Measurements from ENCODE around the gene ERC2. TPM values are rescaled to one million over a fixed set of nuclear protein-coding genes. Genes with fewer than 3 reads are reported as not detected.

Gene ERC2
- total RNA-seq, 2 experiments from 2014 or later, result not detected

- H3K9me3 ChIP-seq (ENCODE audit: low read length), result no peaks in the 10 kb centered on the region
- no peaks in the 10 kb centered on the region for H4K20me1 ChIP-seq (ENCODE audit: insufficient read depth, low read length)
- no peaks in the 10 kb centered on the region for H3K36me3 ChIP-seq (ENCODE audit: insufficient read depth, low read length)
- DNase-seq (ENCODE audit: low spot score), result no peak
- H3K4me3 ChIP-seq (ENCODE audit: low read depth, low read length, poor library complexity, severe bottlenecking), result no peak overlapping the region
- no peak overlapping the region for H3K4me2 ChIP-seq (ENCODE audit: low read length)
- POLR2A ChIA-PET, result no interaction called here
- H3K9me2 ChIP-seq (ENCODE audit: insufficient read depth, low read length), result no peaks in the 10 kb centered on the region
- no TSS peak for BruUV-seq (replicated peaks)
- no peak for TF ChIP-seq EZH2phosphoT487 (IDR thresholded peaks at IDR 0.05; ENCODE audit: borderline replicate concordance, low read depth, low read length)
- TF ChIP-seq, protein P1, sequence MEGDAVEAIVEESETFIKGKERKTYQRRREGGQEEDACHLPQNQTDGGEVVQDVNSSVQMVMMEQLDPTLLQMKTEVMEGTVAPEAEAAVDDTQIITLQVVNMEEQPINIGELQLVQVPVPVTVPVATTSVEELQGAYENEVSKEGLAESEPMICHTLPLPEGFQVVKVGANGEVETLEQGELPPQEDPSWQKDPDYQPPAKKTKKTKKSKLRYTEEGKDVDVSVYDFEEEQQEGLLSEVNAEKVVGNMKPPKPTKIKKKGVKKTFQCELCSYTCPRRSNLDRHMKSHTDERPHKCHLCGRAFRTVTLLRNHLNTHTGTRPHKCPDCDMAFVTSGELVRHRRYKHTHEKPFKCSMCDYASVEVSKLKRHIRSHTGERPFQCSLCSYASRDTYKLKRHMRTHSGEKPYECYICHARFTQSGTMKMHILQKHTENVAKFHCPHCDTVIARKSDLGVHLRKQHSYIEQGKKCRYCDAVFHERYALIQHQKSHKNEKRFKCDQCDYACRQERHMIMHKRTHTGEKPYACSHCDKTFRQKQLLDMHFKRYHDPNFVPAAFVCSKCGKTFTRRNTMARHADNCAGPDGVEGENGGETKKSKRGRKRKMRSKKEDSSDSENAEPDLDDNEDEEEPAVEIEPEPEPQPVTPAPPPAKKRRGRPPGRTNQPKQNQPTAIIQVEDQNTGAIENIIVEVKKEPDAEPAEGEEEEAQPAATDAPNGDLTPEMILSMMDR (conservative IDR thresholded peaks at IDR 0.05; ENCODE audit: low read length), result no peak
- H3K79me2 ChIP-seq (ENCODE audit: insufficient read depth, low read depth, low read length), result no peaks in the 10 kb centered on the region
- intact Hi-C loops (cut with micrococcal nuclease; ENCODE audit: unreplicated experiment), result no loop called here
- no peak overlapping the region for H2AFZ ChIP-seq (ENCODE audit: low read length)
- no peak overlapping the region for H3K27ac ChIP-seq (ENCODE audit: low read depth, low read length, poor library complexity, severe bottlenecking)
- H3K4me1 ChIP-seq (ENCODE audit: insufficient read depth, low read length, poor library complexity, severe bottlenecking), result no peaks in the 10 kb centered on the region
- CTCF ChIA-PET (ENCODE audit: unreplicated experiment), result no interaction called here
Observed at GRCh38 chr3:55946574-55947160, 521.6 kb downstream of the ERC2 start.

DNA sequence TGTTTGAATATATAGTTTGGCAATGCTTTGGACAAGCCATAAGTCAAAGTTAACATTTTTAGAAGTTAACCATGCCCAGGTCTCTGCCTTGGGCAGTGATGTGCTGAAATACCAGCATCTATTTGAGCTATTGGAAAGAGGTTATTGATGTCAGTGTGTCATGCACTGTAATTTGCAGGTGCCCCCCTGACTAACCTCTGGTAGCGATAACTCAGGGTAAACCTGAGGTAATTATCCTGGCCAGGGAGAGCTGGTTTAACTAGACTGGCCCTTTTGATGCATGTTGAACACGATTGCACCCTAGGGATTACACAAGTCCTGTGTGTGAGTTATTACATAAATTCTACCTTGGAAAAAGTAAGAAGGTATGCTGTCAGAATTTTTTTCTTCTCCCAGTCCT lies 525.4 kb downstream of the ERC2 start:
- H3K27ac ChIP-seq (ENCODE audit: low read depth, low read length, poor library complexity, severe bottlenecking), result no peak overlapping the region
- ChIA-PET POLR2A (no interaction called here), CTCF (ENCODE audit: unreplicated experiment) (no interaction called here)
- TF ChIP-seq EZH2phosphoT487 (IDR thresholded peaks at IDR 0.05; ENCODE audit: borderline replicate concordance, low read depth, low read length), result no peak
- TF ChIP-seq, protein P1 (conservative IDR thresholded peaks at IDR 0.05; ENCODE audit: low read length), result no peak
- no peaks in the 10 kb centered on the region for H4K20me1 ChIP-seq (ENCODE audit: insufficient read depth, low read length)
- no peaks in the 10 kb centered on the region for H3K4me1 ChIP-seq (ENCODE audit: insufficient read depth, low read length, poor library complexity, severe bottlenecking)
- no peak for DNase-seq (ENCODE audit: low spot score)
- H3K36me3 ChIP-seq (ENCODE audit: insufficient read depth, low read length), result no peaks in the 10 kb centered on the region
- H3K4me2 ChIP-seq (ENCODE audit: low read length), result no peak overlapping the region
- intact Hi-C loops (cut with micrococcal nuclease; ENCODE audit: unreplicated experiment), result no loop called here
- H2AFZ ChIP-seq (ENCODE audit: low read length), result no peak overlapping the region
- no peaks in the 10 kb centered on the region for H3K9me3 ChIP-seq (ENCODE audit: low read length)
- H3K4me3 ChIP-seq (ENCODE audit: low read depth, low read length, poor library complexity, severe bottlenecking), result no peak overlapping the region
- no peaks in the 10 kb centered on the region for H3K9me2 ChIP-seq (ENCODE audit: insufficient read depth, low read length)
- BruUV-seq (replicated peaks), result no TSS peak
- H3K79me2 ChIP-seq (ENCODE audit: insufficient read depth, low read depth, low read length), result no peaks in the 10 kb centered on the region

GRCh38 chr3:55939287-55939686 lies 529.0 kb downstream of the ERC2 start:
- no peak for DNase-seq (ENCODE audit: low spot score)
- Histone ChIP-seq H3K27ac (ENCODE audit: low read depth, low read length, poor library complexity, severe bottlenecking) (no peak overlapping the region), H4K20me1 (ENCODE audit: insufficient read depth, low read length) (no peaks in the 10 kb centered on the region), H3K4me1 (ENCODE audit: insufficient read depth, low read length, poor library complexity, severe bottlenecking) (no peaks in the 10 kb centered on the region), H3K4me3 (ENCODE audit: low read depth, low read length, poor library complexity, severe bottlenecking) (no peak overlapping the region), H3K4me2 (ENCODE audit: low read length) (no peak overlapping the region), H3K9me2 (ENCODE audit: insufficient read depth, low read length) (no peaks in the 10 kb centered on the region), H3K9me3 (ENCODE audit: low read length) (no peaks in the 10 kb centered on the region), H3K79me2 (ENCODE audit: insufficient read depth, low read depth, low read length) (no peaks in the 10 kb centered on the region), H2AFZ (ENCODE audit: low read length) (no peak overlapping the region), H3K36me3 (ENCODE audit: insufficient read depth, low read length) (no peaks in the 10 kb centered on the region)
- POLR2A ChIA-PET, result no interaction called here
- TF ChIP-seq, protein P1 (conservative IDR thresholded peaks at IDR 0.05; ENCODE audit: low read length), result no peak
- TF ChIP-seq EZH2phosphoT487 (IDR thresholded peaks at IDR 0.05; ENCODE audit: borderline replicate concordance, low read depth, low read length), result no peak
- CTCF ChIA-PET (ENCODE audit: unreplicated experiment), result no interaction called here
- no TSS peak for BruUV-seq (replicated peaks)
- intact Hi-C loops (cut with micrococcal nuclease; ENCODE audit: unreplicated experiment), result no loop called here

Data from OCI-LY7 (cell line).